K562 (cell line): Measurements from ENCODE around the gene UNKL. TPM values are rescaled to one million over a fixed set of nuclear protein-coding genes. Genes with fewer than 3 reads are reported as not detected.

Experiments
- ATAC-seq: fragments of 200-7000 bp; cut with Tn5 transposase; 3 replicates; pipeline ENCODE4 v1.9.1; 2020; ENCODE audit warnings: moderate library complexity
- BruUV-seq: library from RNA; stranded (reverse); fragments of 400-500 nt; replicated peaks from 2 replicates; lab custom pipeline; 2021; lab: Mats Ljungman, UMichigan
- CTCF ChIA-PET: fragments of 300-600 bp; formaldehyde crosslinking; extraction: SDS; loops from one replicate; lab custom pipeline; 2021; ENCODE audit warnings: low intra/inter-chr PET ratio; lab: Yijun Ruan, JAX
- POLR2A ChIA-PET: fragments of 300-600, 350-650 bp; sonication (Branson Sonifier 250); formaldehyde crosslinking; extraction: SDS; loops from one replicate; lab custom pipeline; 2021; ENCODE audit warnings: antibody characterized with exemption, inconsistent platforms; lab: Yijun Ruan, JAX
- DNase-seq, 4 experiments: peaks; one replicate each; pipeline versions ENCODE4 v3.0.0 to v3.0.0-alpha.2; 2011 to 2018; ENCODE audit warnings: low spot score in 3 of 4, mixed read lengths in 3 of 4; ENCODE audit errors: extremely low read depth in 1 of 4
- FAIRE-seq: peaks from 2 replicates; lab custom pipeline; 2011; peaks lifted over from hg19 to GRCh38; lab: Jason Lieb, UNC
- H2AFZ ChIP-seq: 2 replicates; pipeline ENCODE4 v1.6.0; 2011; ENCODE audit warnings: low read depth, low read length, control low read depth, inconsistent platforms
- H3K27ac ChIP-seq: fragments of 200-600 bp; 3 replicates; pipeline ENCODE4 v1.8.0; 2011; ENCODE audit warnings: low read depth, mild to moderate bottlenecking, control low read depth, inconsistent platforms, low read length, moderate library complexity, mixed read lengths; ENCODE audit errors: extremely low read depth
- H3K27me3 ChIP-seq, 2 experiments: fragments of 300-600 bp in 1 of 2; 2 replicates in 1 of 2; 3 replicates in 1 of 2; pipeline versions ENCODE4 v1.6.0 to v1.8.0; 2011; ENCODE audit warnings: inconsistent platforms in 2 of 2, low read length in 2 of 2, mild to moderate bottlenecking in 1 of 2, mixed read lengths in 1 of 2, moderate library complexity in 1 of 2; ENCODE audit not compliant: control insufficient read depth in 2 of 2, insufficient read depth in 2 of 2
- H3K36me3 ChIP-seq: fragments of 300-600 bp; 3 replicates; pipeline ENCODE4 v1.8.0; 2011; ENCODE audit warnings: mild to moderate bottlenecking, low read length, inconsistent platforms; ENCODE audit not compliant: control insufficient read depth, insufficient read depth
- H3K4me1 ChIP-seq, 2 experiments: fragments of 200-600 bp in 1 of 2; replicated peaks in 1 of 2; 2 replicates in 1 of 2; 3 replicates in 1 of 2; pipeline versions ENCODE4 v1.5.1 to v1.8.0; 2011; ENCODE audit warnings: inconsistent platforms in 2 of 2, low read length in 2 of 2, mild to moderate bottlenecking in 1 of 2, mixed read lengths in 1 of 2, moderate library complexity in 1 of 2; ENCODE audit not compliant: control insufficient read depth in 2 of 2, insufficient read depth in 2 of 2
- H3K4me2 ChIP-seq: 2 replicates; pipeline ENCODE4 v1.6.1; 2011; ENCODE audit warnings: low read length, control low read depth, inconsistent platforms, mixed read lengths; ENCODE audit not compliant: insufficient read depth
- H3K4me3 ChIP-seq: fragments of 200-600 bp; sonication (generic), shearing (Covaris generic); 2 replicates; pipeline ENCODE4 v1.5.1; 2016; ENCODE audit warnings: control low read depth, inconsistent platforms
- H3K79me2 ChIP-seq: fragments of 200-600 bp; 3 replicates; pipeline ENCODE4 v1.8.0; 2011; ENCODE audit warnings: low read length, inconsistent platforms; ENCODE audit not compliant: control insufficient read depth, insufficient read depth
- H3K9ac ChIP-seq, 2 experiments: 2 replicates each; pipeline versions ENCODE4 v1.6.0 to v1.6.1; 2011; ENCODE audit warnings: low read depth in 2 of 2, low read length in 2 of 2, control low read depth in 1 of 2, inconsistent platforms in 1 of 2, mild to moderate bottlenecking in 1 of 2, mixed read lengths in 1 of 2; ENCODE audit not compliant: insufficient read depth in 1 of 2
- H3K9me1 ChIP-seq: one replicate; pipeline ENCODE4 v1.6.0; 2011; ENCODE audit warnings: inconsistent platforms, mild to moderate bottlenecking, low read length, moderate library complexity; ENCODE audit not compliant: control insufficient read depth, insufficient read depth
- H3K9me3 ChIP-seq: replicated peaks from 2 replicates; pipeline ENCODE4 v1.5.1; 2011; ENCODE audit warnings: low read depth, low read length, inconsistent platforms; ENCODE audit not compliant: control insufficient read depth, insufficient read depth
- H4K20me1 ChIP-seq: replicated peaks from 2 replicates; pipeline ENCODE4 v1.6.1; 2011; ENCODE audit warnings: low read length, inconsistent platforms, mixed read lengths; ENCODE audit not compliant: control insufficient read depth, insufficient read depth
- ARID3B ChIP-seq: fragments of 250-450 bp; sonication (Bioruptor Pico); IDR thresholded peaks from 2 replicates; pipeline ENCODE4 v1.4.0; 2020; ENCODE audit warnings: borderline replicate concordance
- GMEB1 ChIP-seq: fragments of 250-450 bp; sonication (Bioruptor Pico); IDR thresholded peaks from 2 replicates; pipeline ENCODE4 v1.4.0; 2020; ENCODE audit warnings: mild to moderate bottlenecking
- KAT7 ChIP-seq: sonication (generic); formaldehyde crosslinking; IDR thresholded peaks from 2 replicates; pipeline ENCODE4 v1.8.0; 2022; ENCODE audit warnings: missing genetic modification reagents, mild to moderate bottlenecking, borderline replicate concordance
- KLF13 ChIP-seq: fragments of 450-650 bp; IDR thresholded peaks from 2 replicates; pipeline ENCODE4 v1.6.1; 2016; ENCODE audit warnings: missing genetic modification characterization, low read depth, mild to moderate bottlenecking, missing compliant biosample characterization, moderate library complexity, borderline replicate concordance
- PHTF2 ChIP-seq: fragments of 250-450 bp; sonication (Bioruptor Pico); IDR thresholded peaks from 2 replicates; pipeline ENCODE4 v1.5.0; 2021; ENCODE audit warnings: mild to moderate bottlenecking
- POU5F1 ChIP-seq: fragments of 150-350 bp; IDR thresholded peaks from 2 replicates; pipeline ENCODE4 v1.6.1; 2014; ENCODE audit warnings: borderline replicate concordance, low read length, low read depth, mild to moderate bottlenecking; ENCODE audit not compliant: partially characterized antibody
- SIN3B ChIP-seq: fragments of 450-650 bp; IDR thresholded peaks from 2 replicates; pipeline ENCODE4 v1.6.1; 2017; ENCODE audit warnings: low read depth, mild to moderate bottlenecking, moderate library complexity
- TCF7L2 ChIP-seq: fragments of 150-350 bp; IDR thresholded peaks from 2 replicates; pipeline ENCODE4 v1.6.1; 2016; ENCODE audit warnings: low read depth, mild to moderate bottlenecking, low read length, moderate library complexity
- TGIF2 ChIP-seq: sonication (generic); formaldehyde crosslinking; IDR thresholded peaks from 2 replicates; pipeline ENCODE4 v1.8.1; 2022; ENCODE audit warnings: mild to moderate bottlenecking, missing genetic modification reagents, moderate library complexity
- TSC22D4 ChIP-seq: fragments of 450-650 bp; IDR thresholded peaks from 2 replicates; pipeline ENCODE4 v1.6.1; 2016; ENCODE audit warnings: missing genetic modification characterization, missing biosample characterization, control low read depth
- ZBTB11 ChIP-seq, 3 experiments: fragments of 200-800 bp in 1 of 3; fragments of 250-450 bp in 1 of 3; fragments of 450-650 bp in 1 of 3; sonication (Bioruptor Pico) in 1 of 3; sonication (Bioruptor generic) in 1 of 3; formaldehyde crosslinking in 1 of 3; IDR thresholded peaks; 2 replicates each; pipeline versions ENCODE4 v1.6.1 to v1.8.0; 2016 to 2022; ENCODE audit warnings: mild to moderate bottlenecking in 2 of 3, missing genetic modification characterization in 2 of 3, missing compliant biosample characterization in 1 of 3, moderate library complexity in 1 of 3
- ZNF140 ChIP-seq: fragments of 250-450 bp; sonication (Bioruptor Pico); IDR thresholded peaks from 2 replicates; pipeline ENCODE4 v1.8.0; 2021; ENCODE audit warnings: moderate library complexity, mild to moderate bottlenecking, inconsistent platforms
- ZNF143 ChIP-seq: sonication (generic); formaldehyde crosslinking; IDR thresholded peaks from 2 replicates; pipeline ENCODE4 v1.9.0; 2022; ENCODE audit warnings: mild to moderate bottlenecking, missing genetic modification reagents
- ZNF224 ChIP-seq: sonication (generic); formaldehyde crosslinking; IDR thresholded peaks from 2 replicates; pipeline ENCODE4 v1.8.0; 2022; ENCODE audit warnings: mild to moderate bottlenecking, missing genetic modification reagents
- WGBS: fragments of 100-300 bp; shearing (Covaris generic); methylation state at CpG from one replicate; pipeline ENCODE4 v1.1.6; 2016; ENCODE audit warnings: low coverage, mixed read lengths; ENCODE audit not compliant: insufficient coverage; ENCODE audit errors: missing lambda C conversion rate; 5-methylcytosine and 5-hydroxymethylcytosine counted together
- in situ Hi-C: fragments of 300-500 bp; cut with MboI; formaldehyde crosslinking; loops from 4 replicates; pipeline ENCODE4 v1.15.0; 2018; ENCODE audit warnings: inconsistent platforms, mixed read lengths
- intact Hi-C: fragments of 100-400 bp; cut with micrococcal nuclease; formaldehyde crosslinking; loops from 2 replicates; pipeline ENCODE4 v1.14.2; 2022
- polyA plus RNA-seq, 8 experiments: library from polyadenylated mRNA; depleted of rRNA in 4 of 8; stranded (reverse) in 5 of 8; unstranded in 3 of 8; fragments of >200 nt; fragmentation: Nextera tagmentation in 2 of 8; fragmentation: Illumina TruSeq in 1 of 8; extraction: Ambion mirVana in 2 of 8; extraction: Trizol in 1 of 8; gene quantifications; 2 replicates each; pipeline versions ENCODE4 v1.2.1 to v1.2.3, GENCODE V29; 2011 to 2014; ENCODE audit warnings: inconsistent platforms in 1 of 8, missing spikeins in 1 of 8
- total RNA-seq, 7 experiments: library from RNA; depleted of rRNA in 6 of 7; stranded (reverse); fragments of >200 nt in 6 of 7; fragmentation: Illumina TruSeq in 2 of 7; extraction: Trizol in 2 of 7; gene quantifications; 2 replicates each; pipeline versions ENCODE4 v1.2.1 to v1.2.3, GENCODE V29; 2011 to 2021; ENCODE audit warnings: low replicate concordance in 1 of 7

The UNKL gene
- total and polyA plus RNA-seq, 9 of the 15 experiments (the other 6 are each of a cell fraction or from before 2014, with no cell fraction given): 0.37 to 30.2 (median 5.1) TPM

- TF ChIP-seq ZNF140 (no peak), KLF13 (tag) (0 out of 2 replicates have a peak, but pooled peaks have one; percentile 14)
These were observed 77.0 kb downstream of the UNKL start (continued) for GRCh38 chr16:1337486-1337885.

GRCh38 chr16:1336619-1337018 lies 77.9 kb downstream of the UNKL start:
- Histone ChIP-seq H3K4me2 (no peak overlapping the region), H4K20me1 (0 out of 2 replicates have a peak, but pooled peaks cover 9% of the 10 kb centered on the region), H3K27me3 (peaks cover 6 to 19% of the 10 kb centered on the region in 2 experiments; a peak in 3 of 5 replicates), H3K79me2 (no peaks in the 10 kb centered on the region), H2AFZ (no peak overlapping the region), H3K9me1 (no peaks in the 10 kb centered on the region), H3K27ac (no peak overlapping the region), H3K4me1 (peaks cover 12 to 91% of the 10 kb centered on the region in 2 experiments), H3K36me3 (no peaks in the 10 kb centered on the region), H3K4me3 (no peak overlapping the region), H3K9me3 (no peaks in the 10 kb centered on the region), H3K9ac (peak overlapping the region in 1 of 2 experiments; percentile 27; a peak in 1 of 4 replicates)
- CTCF ChIA-PET: no interaction called here
- POLR2A ChIA-PET: interaction anchor here (1.4 kb wide), 1 partner anchor 10 kb away, joined by 8 read pairs; no protein-coding TSS in a partner anchor
- BruUV-seq: no TSS peak
- in situ Hi-C loops: no loop called here
- no peak for ATAC-seq
- no peak for FAIRE-seq
- WGBS: 13% methylated on average over 13 of the region's 15 CpGs
- DNase-seq: no peak
- intact Hi-C loops: no loop called here
- TF ChIP-seq TCF7L2 (no peak), ZNF143 (no peak), ARID3B (no peak), TSC22D4 (tag) (no peak), ZNF224 (no peak), POU5F1 (no peak), SIN3B (no peak), GMEB1 (CRISPR knock-in tag) (no peak), ZBTB11 (CRISPR knock-in tag; IDR thresholded peaks at IDR 0.05) (no peak), KAT7 (CRISPR knock-in tag) (no peak), TGIF2 (CRISPR knock-in tag) (no peak), PHTF2 (CRISPR knock-in tag) (no peak)
